NCI-H2107 treated with DMSO at 0.1 percent for 48 hours (cell line): Measurements from ENCODE around the gene NANOS3.

Experiments used
- DNase-seq: peaks from one replicate; lab custom pipeline; 2025; ENCODE audit not compliant: unreplicated experiment; lab: John Stamatoyannopoulos, UW

The NANOS3 gene

DNA sequence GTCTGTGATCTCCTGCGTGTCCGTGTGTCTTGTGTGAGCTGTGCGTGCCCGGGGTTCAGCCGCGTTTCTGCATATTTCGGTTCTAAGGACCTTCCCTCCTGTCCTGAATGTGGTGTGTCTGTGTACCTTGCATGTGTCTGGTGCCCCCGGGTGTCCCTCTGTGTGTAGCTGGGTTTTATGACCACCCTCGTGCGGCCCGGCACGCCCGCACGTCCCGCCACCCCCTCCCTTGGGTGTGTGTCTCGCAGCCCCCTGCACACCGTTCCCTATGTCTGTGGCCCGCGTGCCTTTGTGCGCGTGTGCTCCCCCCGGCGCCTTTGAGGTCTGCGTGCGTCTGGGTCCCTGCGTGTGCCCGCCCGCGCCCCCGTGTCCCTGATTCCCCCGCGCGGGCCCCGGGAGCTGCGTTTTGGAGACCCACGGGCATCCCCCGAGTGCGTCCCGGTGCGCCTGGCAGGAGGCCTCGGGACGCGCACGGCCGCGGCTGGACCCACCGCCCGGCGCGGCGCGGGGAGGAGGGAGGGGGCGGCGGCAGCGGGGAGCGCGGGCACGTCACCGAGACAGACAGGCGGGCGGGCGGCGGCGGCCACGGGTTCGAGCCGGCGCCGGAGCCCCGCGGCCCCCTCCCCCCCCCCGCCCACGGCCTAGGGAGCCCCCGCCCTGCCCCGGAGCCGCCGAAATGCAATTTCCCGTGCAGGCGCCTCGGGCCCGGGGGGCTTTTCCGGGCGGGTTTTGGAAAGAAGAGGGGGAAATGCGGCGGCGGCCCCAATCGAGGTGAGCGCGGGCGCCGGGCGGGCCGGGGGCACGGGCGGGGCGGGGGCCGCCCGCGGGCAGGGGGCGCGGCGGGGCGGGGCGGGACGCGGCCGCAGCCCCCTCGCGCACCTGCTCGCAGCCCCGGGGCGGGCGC is 12.0 kb upstream of the NANOS3 start:
- DNase-seq, result no peak

DNA sequence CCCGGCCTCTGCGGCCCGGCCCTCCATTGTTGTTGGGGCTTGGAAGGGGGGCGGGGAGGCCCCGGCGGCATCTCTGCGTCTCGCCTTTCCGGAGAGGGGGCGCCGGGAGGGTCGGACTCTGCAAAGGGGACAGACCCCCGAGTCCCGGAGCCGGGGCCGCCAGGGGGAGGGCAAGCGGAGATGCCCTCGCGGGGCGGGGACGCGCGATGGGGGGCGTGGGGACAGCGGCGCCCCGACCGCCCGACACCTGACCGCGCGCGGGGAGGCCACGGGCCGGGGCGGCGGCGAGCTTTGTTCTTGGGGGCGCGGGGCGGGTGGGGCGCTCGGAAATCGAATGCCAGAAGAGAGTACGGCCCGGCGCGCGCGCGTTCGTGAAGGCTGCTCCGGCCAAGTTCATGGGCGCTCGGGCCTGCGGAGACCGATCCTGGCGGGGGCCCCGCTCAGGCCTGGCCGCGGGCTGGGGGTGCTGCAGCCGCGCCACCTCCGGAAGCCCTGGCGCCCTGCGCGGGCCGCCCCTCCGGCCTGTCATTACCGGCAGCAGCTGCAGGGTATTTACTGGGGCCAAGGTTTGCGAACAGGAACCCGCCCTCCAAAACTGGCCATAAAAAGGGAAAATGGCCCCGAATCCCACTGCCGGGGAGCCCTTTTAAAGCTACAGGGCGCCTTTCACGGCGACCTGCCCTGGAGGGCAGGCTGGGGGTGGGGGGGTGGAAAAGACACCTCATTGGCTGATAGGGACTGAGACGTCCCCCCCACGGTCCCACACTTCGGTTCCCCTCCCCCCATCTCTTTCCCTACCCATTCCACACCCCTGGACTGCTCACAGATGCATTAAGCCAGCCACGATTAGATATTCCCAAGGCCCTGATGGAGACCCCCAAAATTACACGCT is 11.1 kb upstream of the NANOS3 start:
- DNase-seq, result no peak

DNA sequence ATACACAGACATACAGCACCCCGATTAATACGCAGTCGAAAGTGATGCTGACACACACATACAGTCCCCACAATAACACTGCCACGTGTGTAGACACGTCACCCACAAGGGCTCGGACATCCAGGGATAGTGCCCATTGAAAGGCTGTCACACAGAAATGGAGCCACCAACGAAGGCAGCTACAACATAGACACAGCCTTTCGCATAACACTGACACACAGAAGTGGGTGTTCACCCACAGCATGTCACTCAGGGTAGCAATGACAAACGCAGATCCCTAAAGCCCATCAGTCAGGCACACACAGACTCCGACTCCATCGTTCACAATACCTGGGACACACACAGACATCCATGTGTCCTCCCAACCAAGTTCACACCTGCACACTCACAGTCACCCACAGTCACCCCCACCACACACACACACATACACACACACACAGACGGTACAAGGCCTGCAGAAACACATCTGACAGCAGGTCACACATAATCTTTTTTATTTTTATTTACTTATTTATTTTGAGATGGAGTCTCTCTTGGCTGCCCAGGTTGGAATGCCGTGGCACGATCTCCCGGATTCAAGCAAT is 10.4 kb upstream of the NANOS3 start:
- DNase-seq, result no peak

GRCh38 chr19:13868663-13869062 is 8.3 kb upstream of the NANOS3 start:
- DNase-seq, result no peak

DNA sequence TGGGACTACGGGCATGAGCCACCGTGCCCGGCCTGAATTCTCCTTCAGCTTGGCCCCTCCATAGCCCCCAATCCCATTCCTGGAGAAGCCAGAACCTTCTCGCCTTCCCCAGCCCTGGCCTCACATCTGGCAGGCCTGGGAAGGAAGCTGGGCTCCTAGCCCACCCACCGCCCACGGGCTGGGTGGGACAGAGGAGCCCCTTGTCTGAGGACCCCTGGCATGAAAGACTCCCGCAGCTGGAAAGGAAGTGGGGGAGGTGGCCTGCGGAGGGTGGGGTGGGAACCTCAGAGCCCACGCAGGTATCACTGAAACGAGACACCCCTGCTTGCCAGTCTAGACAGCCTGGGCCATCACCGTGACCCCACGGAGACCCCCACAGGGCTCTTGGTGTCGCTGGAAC is 7.7 kb upstream of the NANOS3 start:
- no peak for DNase-seq

DNA sequence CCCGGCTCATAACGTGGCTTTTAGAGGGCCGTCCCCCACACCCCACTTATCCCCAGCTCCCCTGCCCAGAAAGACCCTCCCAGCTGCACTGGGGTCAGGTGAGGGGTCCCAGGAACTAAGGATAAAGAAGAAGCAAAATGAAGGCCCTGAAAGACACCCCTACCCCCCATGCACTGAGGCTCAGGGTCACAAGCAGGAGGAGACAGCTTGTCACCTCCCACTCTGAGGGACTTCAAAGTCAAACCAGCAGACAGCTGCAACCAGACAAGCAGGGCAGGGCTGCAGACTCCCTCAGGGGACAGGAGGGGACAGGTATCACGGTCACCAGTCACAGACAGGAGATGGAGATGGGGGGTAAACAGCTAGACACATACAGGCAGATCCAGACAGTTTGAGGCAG is 6.1 kb upstream of the NANOS3 start:
- no peak for DNase-seq

GRCh38 chr19:13872339-13872694 is 4.6 kb upstream of the NANOS3 start:
- DNase-seq, result no peak

- no peak for DNase-seq
Observed at GRCh38 chr19:13872695-13873389, 4.1 kb upstream of the NANOS3 start.

- DNase-seq, result no peak
Observed at GRCh38 chr19:13873834-13874515, 3.0 kb upstream of the NANOS3 start.

GRCh38 chr19:13875824-13876223 is 1.1 kb upstream of the NANOS3 start:
- DNase-seq, result no peak

GRCh38 chr19:13877303-13877702 is 369 bp downstream of the NANOS3 start:
- no peak for DNase-seq

- DNase-seq, result peak; percentile 83
Observed at GRCh38 chr19:13880059-13881043, 3.4 kb downstream of the NANOS3 start.

- DNase-seq, result no peak
Observed at GRCh38 chr19:13881251-13881691, 4.3 kb downstream of the NANOS3 start.

DNA sequence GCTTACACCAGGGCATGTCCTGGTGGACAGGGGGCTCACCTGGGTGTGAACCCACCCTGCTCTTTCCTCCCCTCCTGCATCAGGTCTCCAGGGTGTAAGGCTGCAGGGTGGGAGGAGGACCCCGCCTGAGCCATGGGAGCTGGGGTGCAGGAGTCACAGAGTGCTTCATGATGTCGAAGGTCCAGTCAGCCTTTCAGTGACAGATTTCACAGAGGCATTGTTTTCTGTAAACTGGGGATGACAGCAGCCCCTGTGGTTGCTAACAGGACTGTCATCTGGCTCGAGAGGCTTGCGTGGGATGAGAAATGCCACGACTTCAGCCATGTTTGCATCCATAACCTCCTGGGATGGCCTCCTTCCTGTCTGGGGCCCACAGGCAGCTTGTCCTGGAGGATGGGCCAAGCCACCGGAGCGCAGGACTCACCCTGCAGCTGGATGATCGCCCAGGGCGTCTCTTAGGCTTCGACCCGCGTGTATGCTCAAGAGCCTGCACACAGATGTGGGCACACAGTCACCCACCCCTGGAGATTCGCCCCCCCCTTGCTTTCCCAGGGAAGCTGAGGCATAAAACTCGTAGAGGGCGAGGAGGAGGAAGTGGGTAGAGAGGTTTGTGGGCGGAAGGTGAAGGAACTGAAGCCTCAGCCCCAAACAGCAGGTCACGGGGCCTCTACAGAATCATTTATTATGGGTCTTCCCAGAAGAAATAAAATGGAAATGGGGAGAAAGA is 4.9 kb downstream of the NANOS3 start:
- DNase-seq, result no peak

GRCh38 chr19:13882419-13882795 is 5.5 kb downstream of the NANOS3 start:
- no peak for DNase-seq

DNA sequence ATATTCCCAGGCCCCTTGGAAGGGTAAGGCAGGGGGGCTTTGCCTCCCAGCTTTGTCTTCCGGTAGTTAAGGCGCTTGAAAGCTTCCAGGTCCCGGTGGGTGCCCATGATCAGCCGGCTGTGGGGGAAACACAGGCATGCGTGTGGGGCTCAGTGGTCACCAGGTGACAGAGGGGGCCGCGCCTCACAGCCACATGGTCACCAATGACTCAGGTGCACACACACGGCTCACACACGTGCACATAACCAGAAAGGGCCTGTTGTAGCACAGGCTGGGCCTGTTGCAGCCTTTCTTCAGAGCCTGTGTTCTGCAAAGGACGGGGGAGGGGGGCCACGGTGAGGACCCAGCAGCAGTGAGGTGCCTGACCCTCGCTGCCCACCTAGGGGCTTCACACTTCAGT is 5.9 kb downstream of the NANOS3 start:
- no peak for DNase-seq

DNA sequence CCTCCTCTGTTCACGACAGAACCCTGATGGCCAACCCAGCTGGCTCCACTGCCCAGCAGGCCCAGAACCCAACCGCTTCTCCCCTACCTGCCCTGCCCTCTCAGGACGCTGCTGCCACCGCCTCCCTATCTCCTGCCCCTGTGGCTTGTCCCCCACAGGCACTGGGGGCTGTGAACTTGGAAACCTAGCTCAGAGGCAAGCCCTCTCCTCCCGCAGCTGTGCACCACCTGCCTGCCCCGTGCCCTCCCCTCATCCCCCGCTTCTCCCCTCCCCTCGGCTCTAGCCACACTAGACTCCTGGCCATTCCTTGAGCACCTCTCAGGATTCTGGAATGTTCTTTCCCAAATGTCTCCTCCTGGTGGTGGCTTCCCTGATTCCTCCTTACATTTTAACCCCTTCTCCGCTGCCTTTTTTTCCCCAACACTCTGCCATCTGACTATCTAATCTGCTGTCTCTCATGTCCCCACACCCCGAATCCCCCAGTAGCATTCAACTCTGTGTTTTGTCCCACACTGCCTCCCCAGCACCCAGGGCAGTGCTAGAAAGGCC is 6.7 kb downstream of the NANOS3 start:
- DNase-seq, result no peak
